NT2/D1 (cell line): ENCODE data around the gene FBLN2.

Experiments
- DNase-seq: peaks from one replicate; pipeline ENCODE4 v3.0.0-alpha.2; 2011; ENCODE audit warnings: low read depth, low spot score
- H3K27me3 ChIP-seq: 2 replicates; pipeline ENCODE4 v1.6.0; 2011; ENCODE audit warnings: mild to moderate bottlenecking; ENCODE audit not compliant: insufficient read length, insufficient read depth
- H3K36me3 ChIP-seq: 2 replicates; pipeline ENCODE4 v1.6.1; 2011; ENCODE audit warnings: mild to moderate bottlenecking, low read length, mixed read lengths; ENCODE audit not compliant: insufficient read depth, insufficient read length
- H3K4me1 ChIP-seq: 2 replicates; pipeline ENCODE4 v1.5.1; 2011; ENCODE audit not compliant: insufficient read depth, insufficient read length
- H3K4me3 ChIP-seq: 2 replicates; pipeline ENCODE4 v1.5.1; 2011; ENCODE audit warnings: low read depth; ENCODE audit not compliant: insufficient read length
- H3K9ac ChIP-seq: 2 replicates; pipeline ENCODE4 v1.6.0; 2011; ENCODE audit warnings: low read depth; ENCODE audit not compliant: insufficient read length
- H3K9me3 ChIP-seq: 2 replicates; pipeline ENCODE4 v1.5.1; 2011; ENCODE audit warnings: mild to moderate bottlenecking, low read length; ENCODE audit not compliant: insufficient read depth
- SUZ12 ChIP-seq: IDR thresholded peaks from 2 replicates; pipeline ENCODE4 v1.6.1; 2011; ENCODE audit not compliant: insufficient read length, insufficient read depth; ENCODE audit errors: extremely low read depth
- YY1 ChIP-seq: IDR thresholded peaks from 2 replicates; pipeline ENCODE4 v1.6.1; 2011; ENCODE audit not compliant: insufficient read length, insufficient read depth
- ZNF274 ChIP-seq: IDR thresholded peaks from 2 replicates; pipeline ENCODE4 v1.6.1; 2011; ENCODE audit warnings: mild to moderate bottlenecking, low read depth, low read length

The FBLN2 gene

DNA sequence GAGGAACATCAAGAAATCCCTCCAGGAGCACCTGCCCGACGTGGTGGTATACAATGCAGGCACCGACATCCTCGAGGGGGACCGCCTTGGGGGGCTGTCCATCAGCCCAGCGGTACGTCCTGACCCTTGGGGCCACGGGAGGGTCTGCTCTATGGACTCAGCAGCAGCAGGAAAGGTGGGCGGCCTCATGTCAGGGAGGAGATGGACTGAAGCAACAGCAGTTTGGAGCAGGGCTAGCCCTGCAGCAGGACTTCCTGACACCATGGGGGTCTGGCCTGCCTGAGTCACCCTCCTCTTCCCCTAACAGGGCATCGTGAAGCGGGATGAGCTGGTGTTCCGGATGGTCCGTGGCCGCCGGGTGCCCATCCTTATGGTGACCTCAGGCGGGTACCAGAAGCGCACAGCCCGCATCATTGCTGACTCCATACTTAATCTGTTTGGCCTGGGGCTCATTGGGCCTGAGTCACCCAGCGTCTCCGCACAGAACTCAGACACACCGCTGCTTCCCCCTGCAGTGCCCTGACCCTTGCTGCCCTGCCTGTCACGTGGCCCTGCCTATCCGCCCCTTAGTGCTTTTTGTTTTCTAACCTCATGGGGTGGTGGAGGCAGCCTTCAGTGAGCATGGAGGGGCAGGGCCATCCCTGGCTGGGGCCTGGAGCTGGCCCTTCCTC, 44.6 kb upstream of the FBLN2 start:
- Histone ChIP-seq H3K27me3 (no peaks in the 10 kb centered on the region), H3K4me1 (peaks cover 38% of the 10 kb centered on the region), H3K36me3 (no peaks in the 10 kb centered on the region), H3K9me3 (no peaks in the 10 kb centered on the region), H3K4me3 (no peak overlapping the region), H3K9ac (peak overlapping the region; percentile 58)
- DNase-seq = no peak
- TF ChIP-seq ZNF274 (no peak), SUZ12 (no peak), YY1 (no peak)

DNA sequence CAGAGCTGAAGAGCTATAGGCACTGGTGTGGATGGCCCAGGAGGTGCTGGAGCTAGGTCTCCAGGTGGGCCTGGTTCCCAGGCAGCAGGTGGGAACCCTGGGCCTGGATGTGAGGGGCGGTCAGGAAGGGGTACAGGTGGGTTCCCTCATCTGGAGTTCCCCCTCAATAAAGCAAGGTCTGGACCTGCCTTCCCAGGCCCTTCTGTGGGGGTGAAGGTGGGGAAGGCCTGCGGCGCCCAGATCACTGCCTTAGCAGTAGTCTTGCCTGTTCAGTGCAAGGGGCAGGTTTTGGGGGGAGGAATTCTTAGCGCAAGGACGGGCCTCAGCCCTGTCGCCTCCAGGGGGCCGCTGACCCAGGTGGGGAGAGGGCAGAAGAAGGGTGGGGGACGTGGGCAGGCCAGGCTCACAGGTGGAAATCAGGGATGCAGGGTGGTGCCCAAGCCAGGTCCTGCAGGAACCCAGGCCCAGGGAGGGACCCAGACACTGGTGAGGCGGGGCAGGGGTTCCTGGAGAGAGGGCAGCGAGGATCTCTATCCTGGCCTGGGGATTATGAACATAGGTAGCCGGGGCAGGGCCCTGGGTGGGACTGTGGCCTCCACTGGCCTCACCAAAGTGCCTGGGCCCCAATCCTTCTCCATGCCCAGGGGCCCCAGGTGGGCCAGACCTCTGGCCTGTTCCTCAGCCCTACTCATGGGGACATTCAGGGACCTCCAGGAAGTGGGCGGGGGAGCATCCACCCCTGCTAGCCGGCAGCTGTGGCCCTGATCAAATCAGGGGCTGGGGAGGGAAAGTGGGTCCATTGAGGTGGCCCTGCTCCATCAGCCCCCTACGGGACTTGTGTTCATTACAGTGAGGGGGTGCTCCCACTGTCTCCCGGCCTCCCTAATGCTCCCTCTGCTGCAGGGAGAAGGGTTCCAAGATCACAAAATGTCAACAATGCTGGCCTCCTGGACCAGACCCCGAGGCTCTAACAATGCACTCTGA, 43.5 kb upstream of the FBLN2 start:
- no peak for TF ChIP-seq SUZ12
- no peak for TF ChIP-seq YY1
- no peak for TF ChIP-seq ZNF274
- no peaks in the 10 kb centered on the region for H3K27me3 ChIP-seq
- peak overlapping the region; percentile 9 for H3K9ac ChIP-seq

DNA sequence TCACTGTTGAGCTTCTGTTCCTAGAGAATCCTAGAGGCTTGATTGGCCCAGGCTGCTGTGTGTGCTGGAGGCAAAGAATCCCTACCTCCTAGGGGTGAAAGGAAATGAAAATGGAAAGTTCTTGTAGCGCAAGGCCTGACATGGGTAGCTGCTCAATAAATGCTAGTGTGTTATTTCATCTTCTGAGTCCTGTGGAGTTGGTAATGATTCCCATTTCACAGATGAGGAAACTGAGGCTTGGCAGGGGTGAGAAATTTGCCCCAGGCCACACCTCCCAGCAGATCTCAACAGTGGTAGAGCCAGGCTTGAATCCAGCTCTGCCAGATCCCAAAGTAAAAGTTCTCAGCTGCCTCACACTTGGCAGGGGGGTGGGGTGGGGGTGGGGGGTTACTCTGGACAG, 42.7 kb upstream of the FBLN2 start:
- Histone ChIP-seq H3K9me3 (no peaks in the 10 kb centered on the region), H3K4me3 (no peak overlapping the region), H3K4me1 (peaks cover 40% of the 10 kb centered on the region), H3K36me3 (no peaks in the 10 kb centered on the region), H3K27me3 (no peaks in the 10 kb centered on the region), H3K9ac (no peak overlapping the region)
- TF ChIP-seq ZNF274 (no peak), SUZ12 (no peak), YY1 (no peak)
- no peak for DNase-seq

More for the DNA sequence above, 43.5 kb upstream of the FBLN2 start:
- Histone ChIP-seq H3K4me3 (no peak overlapping the region), H3K9me3 (no peaks in the 10 kb centered on the region), H3K36me3 (no peaks in the 10 kb centered on the region), H3K4me1 (peaks cover 40% of the 10 kb centered on the region)
- no peak for DNase-seq

DNA sequence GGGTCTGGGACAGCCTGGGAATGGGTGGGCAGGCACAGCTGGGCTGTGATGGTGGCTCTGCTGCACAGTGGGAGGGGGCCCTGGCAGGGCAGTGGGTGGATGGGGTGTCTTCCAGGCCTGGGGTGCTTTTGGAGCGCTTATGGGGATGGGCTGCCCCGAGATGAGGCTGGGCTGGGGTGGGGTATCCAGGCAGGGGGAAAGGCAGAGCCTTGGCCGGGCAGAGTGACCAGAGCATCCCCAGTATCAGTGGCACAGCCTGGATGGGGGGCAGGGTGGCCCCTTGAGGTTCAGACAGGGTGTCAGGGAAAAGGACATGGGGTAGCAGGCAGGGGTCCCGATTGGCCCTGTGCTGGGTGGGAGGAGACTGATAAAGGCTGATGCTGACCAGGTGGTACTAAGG, 42.2 kb upstream of the FBLN2 start:
- H3K9me3 ChIP-seq = no peaks in the 10 kb centered on the region
- no peak overlapping the region for H3K9ac ChIP-seq
- H3K4me1 ChIP-seq = peaks cover 40% of the 10 kb centered on the region
- H3K27me3 ChIP-seq = no peaks in the 10 kb centered on the region
- no peak for TF ChIP-seq ZNF274
- no peak for TF ChIP-seq YY1
- no peak for TF ChIP-seq SUZ12
- H3K36me3 ChIP-seq = no peaks in the 10 kb centered on the region
- no peak for DNase-seq
- no peak overlapping the region for H3K4me3 ChIP-seq

DNA sequence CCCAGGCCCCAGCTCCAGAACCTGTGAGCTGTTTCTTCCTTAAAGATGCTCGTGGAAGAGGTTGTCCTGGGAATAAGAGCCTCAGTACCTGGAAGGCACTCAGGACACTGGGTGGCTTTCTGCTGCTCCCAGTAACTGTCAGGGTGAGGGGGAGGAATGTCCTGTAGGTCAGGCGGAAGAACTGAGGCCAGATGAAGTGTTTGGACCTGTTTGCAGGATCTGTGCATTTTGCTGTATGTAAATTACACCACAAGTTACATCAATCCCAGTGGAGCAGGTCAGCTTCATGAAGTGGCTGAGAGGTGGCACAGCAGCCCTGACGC, 41.7 kb upstream of the FBLN2 start:
- Histone ChIP-seq H3K4me1 (peaks cover 40% of the 10 kb centered on the region), H3K36me3 (no peaks in the 10 kb centered on the region), H3K27me3 (no peaks in the 10 kb centered on the region), H3K4me3 (no peak overlapping the region), H3K9me3 (no peaks in the 10 kb centered on the region), H3K9ac (peak overlapping the region; percentile 53)
- no peak for TF ChIP-seq YY1
- no peak for TF ChIP-seq ZNF274
- no peak for TF ChIP-seq SUZ12
- no peak for DNase-seq

DNA sequence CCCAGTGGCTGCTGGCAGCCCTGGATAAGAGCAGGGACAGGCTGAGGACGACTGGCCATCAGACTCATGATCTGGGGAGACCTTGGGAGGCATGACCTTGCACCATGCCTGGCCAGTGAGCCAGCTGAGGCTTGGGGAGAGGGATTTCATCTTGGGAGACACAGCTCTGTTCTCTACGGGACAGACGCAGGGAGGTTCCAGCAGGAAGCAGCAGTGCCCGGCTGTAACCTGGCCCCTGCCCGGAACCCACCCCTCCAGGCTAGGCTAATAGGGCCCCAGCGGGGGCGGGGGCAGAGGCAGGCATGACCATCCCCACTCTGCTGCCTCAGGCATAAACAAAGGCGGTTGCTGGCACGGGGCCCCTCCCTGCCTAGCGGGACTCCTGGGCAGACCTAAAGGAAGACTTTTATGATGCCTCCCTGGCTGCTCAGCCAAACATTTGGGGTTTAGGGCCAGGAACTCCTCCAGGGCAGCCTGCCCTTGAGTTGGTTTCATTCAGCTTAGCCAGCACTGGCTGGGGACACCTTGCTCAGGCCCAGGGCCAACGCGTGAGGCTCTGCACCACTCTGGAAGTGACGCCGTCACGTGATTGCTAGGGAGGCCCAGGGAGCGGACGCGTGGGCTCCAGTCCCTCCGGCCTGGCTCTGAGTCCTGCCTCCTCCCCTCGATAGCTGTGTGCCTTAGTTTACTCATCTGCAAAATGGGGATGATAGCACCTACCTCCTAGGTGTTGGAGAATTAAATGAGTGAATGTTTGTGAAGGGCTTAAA, 41.2 kb upstream of the FBLN2 start:
- no peaks in the 10 kb centered on the region for H3K9me3 ChIP-seq
- peak; percentile 35 for DNase-seq
- no peaks in the 10 kb centered on the region for H3K27me3 ChIP-seq
- H3K36me3 ChIP-seq = no peaks in the 10 kb centered on the region
- H3K4me3 ChIP-seq = no peak overlapping the region
- peak overlapping the region; percentile 53 for H3K9ac ChIP-seq
- H3K4me1 ChIP-seq = peaks cover 40% of the 10 kb centered on the region
- no peak for TF ChIP-seq SUZ12
- no peak for TF ChIP-seq YY1
- no peak for TF ChIP-seq ZNF274

DNA sequence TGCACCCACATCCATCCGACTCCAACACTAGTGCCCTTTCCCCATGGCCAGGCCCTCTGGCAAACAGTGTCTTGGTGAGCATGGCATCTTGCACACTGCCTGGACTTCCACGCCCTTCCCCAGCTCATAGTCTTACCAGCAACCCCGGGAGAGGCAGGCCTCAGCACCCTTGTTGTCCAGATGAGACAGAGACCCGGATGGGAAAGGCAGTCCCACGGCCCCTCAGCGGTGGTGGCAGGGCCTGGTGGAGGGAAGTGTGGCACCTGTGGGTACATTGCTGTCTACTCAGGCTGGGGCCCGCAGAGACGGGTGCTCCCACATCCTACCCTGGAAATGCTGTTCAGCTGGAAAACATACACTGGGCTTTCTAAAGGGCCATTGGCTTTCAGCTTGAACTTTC, 40.4 kb upstream of the FBLN2 start:
- peaks cover 40% of the 10 kb centered on the region for H3K4me1 ChIP-seq
- TF ChIP-seq SUZ12 (no peak), ZNF274 (no peak), YY1 (no peak)
- no peak for DNase-seq
- H3K9ac ChIP-seq = no peak overlapping the region
- no peaks in the 10 kb centered on the region for H3K27me3 ChIP-seq
- no peak overlapping the region for H3K4me3 ChIP-seq
- H3K36me3 ChIP-seq = no peaks in the 10 kb centered on the region
- no peaks in the 10 kb centered on the region for H3K9me3 ChIP-seq
